ENCODE results near the gene NOTCH1. TPM values are rescaled to one million over a fixed set of nuclear protein-coding genes. Genes with fewer than 3 reads are reported as not detected.
A peak's percentile ranks its signal among the peaks of the same experiment; 100 is the strongest.

NOTCH1 gene
- total RNA-seq, 1 donor from 2014 or later = 39.7 TPM

DNA sequence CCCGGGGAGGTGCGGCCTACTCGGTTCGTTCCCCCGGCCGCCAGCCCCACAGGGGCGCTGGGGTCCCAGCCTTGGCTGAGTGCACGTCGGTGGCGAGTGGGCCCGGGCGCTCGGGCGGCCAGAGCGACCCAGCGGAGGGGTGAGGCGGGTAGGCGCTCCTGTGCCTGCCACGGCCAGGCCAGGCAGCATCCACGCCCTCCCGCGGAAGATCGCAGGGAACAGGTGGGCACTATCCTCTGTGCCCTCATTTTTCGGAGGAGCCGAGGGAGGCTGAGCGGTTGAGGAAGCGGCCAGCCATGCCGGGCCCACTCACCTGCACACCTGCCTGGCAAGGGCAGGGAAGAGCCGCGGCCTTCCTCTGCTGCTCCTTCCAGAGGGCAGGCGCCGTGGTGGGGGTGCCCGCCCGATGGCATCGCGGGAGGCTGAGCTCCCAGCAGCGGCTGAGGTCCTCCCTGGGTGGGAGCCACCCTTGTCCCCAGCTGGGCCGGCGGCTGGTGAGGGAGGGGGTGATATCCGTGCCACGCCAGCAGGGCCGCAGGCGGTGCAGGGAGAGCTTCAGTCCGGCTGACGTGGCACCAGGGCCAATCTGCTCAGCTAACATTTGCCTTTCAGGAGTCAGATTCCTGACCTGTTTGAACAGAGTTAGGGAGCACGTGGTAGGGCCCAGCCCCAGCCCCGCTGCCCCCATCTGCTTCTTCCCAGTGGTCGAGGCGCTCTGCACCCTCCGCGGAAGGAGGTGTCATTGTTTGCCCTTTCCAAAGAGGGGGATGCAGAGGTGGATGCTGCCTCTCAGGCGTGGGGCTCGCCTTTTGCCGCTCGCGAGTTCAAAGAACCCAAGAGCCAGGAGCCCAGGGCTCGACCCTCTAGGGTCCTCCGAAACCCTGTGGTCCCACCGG is 61.4 kb downstream of the NOTCH1 start:
- no peak for DNase-seq (ENCODE audit: low read depth)
- TF ChIP-seq, protein P1, sequence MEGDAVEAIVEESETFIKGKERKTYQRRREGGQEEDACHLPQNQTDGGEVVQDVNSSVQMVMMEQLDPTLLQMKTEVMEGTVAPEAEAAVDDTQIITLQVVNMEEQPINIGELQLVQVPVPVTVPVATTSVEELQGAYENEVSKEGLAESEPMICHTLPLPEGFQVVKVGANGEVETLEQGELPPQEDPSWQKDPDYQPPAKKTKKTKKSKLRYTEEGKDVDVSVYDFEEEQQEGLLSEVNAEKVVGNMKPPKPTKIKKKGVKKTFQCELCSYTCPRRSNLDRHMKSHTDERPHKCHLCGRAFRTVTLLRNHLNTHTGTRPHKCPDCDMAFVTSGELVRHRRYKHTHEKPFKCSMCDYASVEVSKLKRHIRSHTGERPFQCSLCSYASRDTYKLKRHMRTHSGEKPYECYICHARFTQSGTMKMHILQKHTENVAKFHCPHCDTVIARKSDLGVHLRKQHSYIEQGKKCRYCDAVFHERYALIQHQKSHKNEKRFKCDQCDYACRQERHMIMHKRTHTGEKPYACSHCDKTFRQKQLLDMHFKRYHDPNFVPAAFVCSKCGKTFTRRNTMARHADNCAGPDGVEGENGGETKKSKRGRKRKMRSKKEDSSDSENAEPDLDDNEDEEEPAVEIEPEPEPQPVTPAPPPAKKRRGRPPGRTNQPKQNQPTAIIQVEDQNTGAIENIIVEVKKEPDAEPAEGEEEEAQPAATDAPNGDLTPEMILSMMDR (conservative IDR thresholded peaks at IDR 0.05; ENCODE audit: low read depth, low read length) = no peak
- H3K4me3 ChIP-seq (ENCODE audit: low read depth, low read length) = peak overlapping the region; percentile 64

DNA sequence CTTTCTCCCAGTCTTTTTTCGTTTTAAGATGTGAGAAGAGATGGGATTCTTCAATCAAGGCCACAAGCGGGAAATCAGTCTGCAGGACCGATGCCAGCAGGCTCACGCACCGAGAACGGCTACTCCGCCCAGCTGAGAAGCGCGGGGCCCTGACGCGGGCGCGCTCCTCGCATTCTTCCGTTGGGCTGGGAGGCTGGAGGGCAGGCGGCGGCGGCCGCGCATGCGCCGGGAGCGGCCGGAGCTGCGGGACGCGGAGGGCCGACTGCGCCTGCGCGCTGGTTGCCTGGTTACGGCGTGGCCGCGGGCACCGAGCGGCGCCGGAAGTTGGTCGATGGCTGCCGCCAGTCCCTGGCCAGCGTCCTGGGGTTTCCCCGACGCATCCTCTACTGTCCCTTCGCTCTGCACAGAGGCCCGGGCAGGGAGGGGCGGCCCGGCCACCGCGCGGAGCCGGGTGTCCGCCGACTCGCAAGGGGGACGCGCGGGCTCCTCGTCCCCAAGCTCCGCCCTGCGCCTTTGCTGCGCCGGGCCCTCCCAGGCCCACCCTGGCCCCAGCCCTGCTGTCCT is 62.2 kb downstream of the NOTCH1 start:
- H3K4me3 ChIP-seq (ENCODE audit: low read depth, low read length) = peak overlapping the region; percentile 64
- DNase-seq (ENCODE audit: low read depth) = no peak
- TF ChIP-seq, protein P1 (conservative IDR thresholded peaks at IDR 0.05; ENCODE audit: low read depth, low read length) = no peak

DNA sequence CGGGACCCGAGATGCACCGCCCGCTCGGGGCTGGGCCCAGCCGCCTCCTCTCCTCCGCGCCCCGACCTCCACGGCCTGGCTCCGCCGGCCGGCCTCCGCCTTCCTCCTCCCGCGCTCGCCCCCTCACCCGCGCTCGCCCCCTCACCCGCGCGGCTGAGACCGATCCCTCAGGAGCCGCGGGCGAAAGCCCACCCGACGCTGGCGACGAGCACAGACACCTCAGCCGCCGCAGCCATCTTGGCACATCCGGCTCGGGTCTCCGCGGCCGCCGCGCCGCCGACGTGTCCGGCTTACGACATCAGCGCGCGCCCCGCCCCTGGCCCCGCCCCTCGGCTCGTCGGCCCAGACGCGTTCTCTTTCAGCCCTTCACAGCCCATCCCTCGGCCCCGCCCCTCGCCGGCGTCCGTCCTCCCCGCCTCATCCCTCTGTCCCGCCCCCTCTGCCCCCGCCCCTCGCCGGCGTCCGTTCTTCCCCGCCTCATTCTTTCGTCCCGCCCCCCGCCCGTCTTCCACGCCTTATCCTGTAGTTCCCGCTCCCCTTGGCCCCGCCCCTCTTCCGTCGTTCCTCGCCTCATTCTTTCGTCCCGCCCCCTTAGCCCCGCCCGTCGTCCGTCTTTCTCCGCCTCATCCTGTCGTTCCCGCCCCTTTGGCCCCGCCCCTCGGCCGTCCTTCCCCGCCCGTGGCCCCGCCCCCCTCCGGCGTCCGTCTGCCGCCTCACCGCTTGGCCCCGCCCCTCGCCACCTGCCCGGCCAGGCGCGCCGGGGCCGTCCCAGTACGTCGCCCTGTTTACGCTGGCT is 62.9 kb downstream of the NOTCH1 start, which contains the start of gene SEC16A:
TSS of gene SEC16A (minus strand) at position 248 of the 796 bp plus-strand sequence. CDS start 5,425 bp downstream, outside the sequence.
- peak within 1 kb of the TSS; percentile 71 for H3K4me3 ChIP-seq (ENCODE audit: low read depth, low read length)
- DNase-seq (ENCODE audit: low read depth) = peak; percentile 50
- TF ChIP-seq, protein P1 (conservative IDR thresholded peaks at IDR 0.05; ENCODE audit: low read depth, low read length) = no peak

DNA sequence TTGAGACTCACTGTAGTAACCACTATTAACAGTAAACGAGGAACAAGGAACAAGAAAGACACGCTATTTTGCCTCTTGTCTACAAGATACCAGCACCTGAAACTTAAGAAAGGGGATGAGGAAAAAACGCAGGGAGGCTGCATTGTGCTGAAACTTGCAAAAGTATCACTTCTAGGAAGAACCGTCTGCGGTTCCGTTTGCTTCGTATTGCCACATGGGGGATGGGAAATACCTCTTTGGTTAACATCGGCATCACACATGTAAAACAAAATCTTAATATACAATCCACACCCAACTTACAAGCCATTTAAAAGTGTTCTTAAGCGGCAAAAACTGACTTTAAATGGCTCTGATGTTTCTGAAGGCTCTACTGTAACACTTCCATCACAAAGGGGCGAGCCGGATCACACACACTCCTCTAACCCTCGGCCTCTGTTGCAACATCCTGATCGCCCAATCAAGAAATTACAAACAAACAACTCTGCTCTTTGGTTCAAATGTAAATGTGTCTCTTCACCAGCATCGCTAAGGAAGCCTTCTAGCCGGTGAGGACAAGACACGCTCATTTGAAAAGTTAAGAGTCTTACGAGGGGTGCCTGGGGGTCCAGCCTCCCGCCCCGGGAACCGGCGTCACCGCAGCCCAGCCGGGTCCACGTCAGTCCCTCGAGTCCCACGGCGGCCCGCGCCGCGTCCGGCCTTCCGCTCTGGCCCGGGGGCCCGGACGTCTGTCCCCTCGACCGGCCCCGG is 63.6 kb downstream of the NOTCH1 start:
- peak overlapping the region; percentile 71 for H3K4me3 ChIP-seq (ENCODE audit: low read depth, low read length)
- no peak for DNase-seq (ENCODE audit: low read depth)
- TF ChIP-seq, protein P1 (conservative IDR thresholded peaks at IDR 0.05; ENCODE audit: low read depth, low read length) = no peak

DNA sequence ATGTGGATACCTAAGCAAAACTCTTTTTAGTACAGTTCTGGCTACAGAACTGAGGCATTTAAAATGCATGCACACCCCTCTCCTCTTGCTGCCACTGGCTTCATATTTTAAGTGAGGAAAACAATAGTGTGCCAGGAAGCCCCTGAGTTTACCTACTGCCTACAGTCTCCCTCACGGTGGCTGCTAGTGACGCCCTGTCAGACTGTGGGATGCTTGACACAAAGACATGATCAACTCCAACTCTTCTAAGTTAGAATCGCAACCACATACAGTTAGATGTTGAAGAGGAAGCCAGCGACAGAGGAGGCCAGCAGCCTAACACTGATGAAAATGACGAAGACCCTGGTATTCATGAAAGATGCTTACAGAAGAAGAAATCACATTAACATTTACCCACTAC is 64.3 kb downstream of the NOTCH1 start:
- TF ChIP-seq, protein P1 (conservative IDR thresholded peaks at IDR 0.05; ENCODE audit: low read depth, low read length) = no peak
- peak overlapping the region; percentile 71 for H3K4me3 ChIP-seq (ENCODE audit: low read depth, low read length)
- DNase-seq (ENCODE audit: low read depth) = no peak
